A549 treated with CpdA at 1 μM for 4 hours (cell line): ENCODE measurements around the gene EIF2S3B. TPM values are rescaled to one million over a fixed set of nuclear protein-coding genes. Genes with fewer than 3 reads are reported as not detected.

Experiments used
- total RNA-seq: library from RNA; stranded (reverse); fragments of 200-300 nt; extraction: Qiagen RNA extraction; gene quantifications from 5 replicates; pipeline ENCODE4 v1.2.3, GENCODE V29; 2022; ENCODE audit warnings: low read depth

EIF2S3B gene
- 0.45 to 1.2 TPM (median 0.67 TPM) in 5 replicates for total RNA-seq

GRCh38 chr12:10505620-10506019 is at the start of gene EIF2S3B:
TSS of gene EIF2S3B (plus strand) at chr12:10505890. CDS start at chr12:10505903, 13 bp downstream.

Other genes with a start within 250 kb of the EIF2S3B start
- gene KLRD1, start 198.0 kb upstream of the EIF2S3B start, total RNA-seq, result not detected in 5 replicates
- gene KLRK1, start 115.8 kb upstream of the EIF2S3B start, total RNA-seq, result not detected in 5 replicates
- gene KLRC4, start 96.1 kb upstream of the EIF2S3B start, total RNA-seq, result not detected in 5 replicates
- 0.29 to 0.32 TPM in 2 of 5 replicates, not detected in the others for gene KLRC3, start 85.3 kb upstream of the EIF2S3B start, total RNA-seq
- gene KLRC2, start 69.9 kb upstream of the EIF2S3B start, total RNA-seq, result 1.0 to 2.2 TPM (median 1.4 TPM) in 5 replicates
- gene KLRC1, start 52.5 kb upstream of the EIF2S3B start, total RNA-seq, result 0.06 TPM in 1 of 5 replicates, not detected in the others
- 46.2 to 69.7 TPM (median 56.1 TPM) in 5 replicates for gene MAGOHB, start 107.7 kb downstream of the EIF2S3B start, total RNA-seq
- 0.12 to 0.76 TPM (median 0.23 TPM) in 5 replicates for gene STYK1, start 168.2 kb downstream of the EIF2S3B start, total RNA-seq
- gene YBX3, start 217.4 kb downstream of the EIF2S3B start, total RNA-seq, result 248 to 289 TPM (median 263 TPM) in 5 replicates